Stimulated activated CD8-positive, alpha-beta memory T cell treated with anti-CD3 and anti-CD28 coated beads, Interleukin-12 subunit alpha, Interleukin-12 subunit beta, amount 100 ng/mL, for 24 hours (primary cell): ENCODE measurements around the gene THSD7B.
"Not testable (repeated sequence)": the region's sequence is repeated elsewhere in the genome, so short reads cannot be mapped to it uniquely, and the experiment has no call there.

ENCODE experiments used
- DNase-seq: peaks from one replicate; pipeline ENCODE4 v3.0.0-alpha.2; 2020; ENCODE audit errors: extremely low read depth

Gene THSD7B

GRCh38 chr2:136956050-136956449, 190.7 kb downstream of the THSD7B start:
- no peak for DNase-seq

GRCh38 chr2:136957044-136957443, 191.7 kb downstream of the THSD7B start:
- no peak for DNase-seq

- DNase-seq: no peak
Observed at GRCh38 chr2:136962105-136962725, 196.9 kb downstream of the THSD7B start.

GRCh38 chr2:136966485-136966884, 201.1 kb downstream of the THSD7B start:
- DNase-seq: no peak

- no peak for DNase-seq
Observed at GRCh38 chr2:136980303-136980702, 215.0 kb downstream of the THSD7B start.

GRCh38 chr2:136981689-136982088, 216.3 kb downstream of the THSD7B start:
- not testable (repeated sequence) for DNase-seq

GRCh38 chr2:136985044-136985443, 219.7 kb downstream of the THSD7B start:
- no peak for DNase-seq

- DNase-seq: no peak
Observed at GRCh38 chr2:136986605-136987221, 221.4 kb downstream of the THSD7B start.

- no peak for DNase-seq
Observed at GRCh38 chr2:136990316-136990715, 225.0 kb downstream of the THSD7B start.

GRCh38 chr2:136994793-136995192, 229.4 kb downstream of the THSD7B start:
- no peak for DNase-seq

GRCh38 chr2:136997557-136997956, 232.2 kb downstream of the THSD7B start:
- DNase-seq: no peak

- DNase-seq: no peak
Observed at GRCh38 chr2:137000811-137001210, 235.5 kb downstream of the THSD7B start.

GRCh38 chr2:137002896-137003295, 237.6 kb downstream of the THSD7B start:
- DNase-seq: no peak

- DNase-seq: no peak
Observed at GRCh38 chr2:137005210-137005609, 239.9 kb downstream of the THSD7B start.

- no peak for DNase-seq
Observed at GRCh38 chr2:137007938-137008337, 242.6 kb downstream of the THSD7B start.

GRCh38 chr2:137009953-137010352, 244.6 kb downstream of the THSD7B start:
- DNase-seq: no peak

- no peak for DNase-seq
Observed at GRCh38 chr2:137020452-137021196, 255.3 kb downstream of the THSD7B start.

- no peak for DNase-seq
Observed at GRCh38 chr2:137021763-137022162, 256.4 kb downstream of the THSD7B start.

GRCh38 chr2:137023205-137023604, 257.9 kb downstream of the THSD7B start:
- no peak for DNase-seq

- DNase-seq: no peak
Observed at GRCh38 chr2:137031731-137032130, 266.4 kb downstream of the THSD7B start.

GRCh38 chr2:137036619-137037018, 271.3 kb downstream of the THSD7B start:
- DNase-seq: no peak

GRCh38 chr2:137039482-137040152, 274.3 kb downstream of the THSD7B start:
- DNase-seq: no peak
